Measurements from ENCODE around the gene KIF20A. TPM values are rescaled to one million over a fixed set of nuclear protein-coding genes. Genes with fewer than 3 reads are reported as not detected.

Gene KIF20A
- total RNA-seq, 1 experiment from 2014 or later = 81.9 TPM

- TF ChIP-seq ARID4B (CRISPR knock-in tag; IDR thresholded peaks at IDR 0.05; ENCODE audit: borderline replicate concordance) = no peak
- TF ChIP-seq GABPB1 (CRISPR knock-in tag; IDR thresholded peaks at IDR 0.05) = no peak
- no peak for TF ChIP-seq GTF2I (CRISPR knock-in tag; conservative IDR thresholded peaks at IDR 0.05)
- TF ChIP-seq PREB (CRISPR knock-in tag; IDR thresholded peaks at IDR 0.05; ENCODE audit: borderline replicate concordance) = no peak
- TF ChIP-seq ZBTB43 (CRISPR knock-in tag; IDR thresholded peaks at IDR 0.05) = no peak
- TF ChIP-seq ZNF219 (CRISPR knock-in tag; IDR thresholded peaks at IDR 0.05; ENCODE audit: borderline replicate concordance) = no peak
- TF ChIP-seq ZNF263 (CRISPR knock-in tag; IDR thresholded peaks at IDR 0.05; ENCODE audit: low read depth) = no peak
- no peak for TF ChIP-seq ZBTB21 (CRISPR knock-in tag; IDR thresholded peaks at IDR 0.05; ENCODE audit: borderline replicate concordance)
- TF ChIP-seq PRDM15 (CRISPR knock-in tag; IDR thresholded peaks at IDR 0.05) = no peak
- TF ChIP-seq USF2 (CRISPR knock-in tag; IDR thresholded peaks at IDR 0.05) = no peak
- TF ChIP-seq USF1 (CRISPR knock-in tag; IDR thresholded peaks at IDR 0.05) = no peak
- TF ChIP-seq ERG (CRISPR knock-in tag; IDR thresholded peaks at IDR 0.05) = no peak
- TF ChIP-seq TEAD4 (CRISPR knock-in tag; IDR thresholded peaks at IDR 0.05) = no peak
- TF ChIP-seq ZNF671 (CRISPR knock-in tag; IDR thresholded peaks at IDR 0.05) = no peak
- TF ChIP-seq HMGA2 (CRISPR knock-in tag; IDR thresholded peaks at IDR 0.05) = no peak
- no peak for TF ChIP-seq MLX (CRISPR knock-in tag; IDR thresholded peaks at IDR 0.05)
- no peak for TF ChIP-seq SMAD4 (CRISPR knock-in tag; IDR thresholded peaks at IDR 0.05)
- no peak for TF ChIP-seq TEAD1 (CRISPR knock-in tag; IDR thresholded peaks at IDR 0.05)
- no peaks in the 10 kb centered on the region for H3K27me3 Mint-ChIP-seq (ENCODE audit: low read depth)
Observed at GRCh38 chr5:138180841-138181240, 1.9 kb downstream of the KIF20A start.

More at GRCh38 chr5:138180841-138181240, 1.9 kb downstream of the KIF20A start:
- H3K36me3 Mint-ChIP-seq = peaks cover 58% of the 10 kb centered on the region
- no peaks in the 10 kb centered on the region for H3K9me3 Mint-ChIP-seq
- no peak overlapping the region for H3K4me3 Mint-ChIP-seq
- ChIA-PET CTCF (interaction anchor here (2.0 kb wide), 1 partner anchor 102 kb away, joined by 6 read pairs; no protein-coding TSS in a partner anchor), POLR2A (no interaction called here)
- H3K27ac Mint-ChIP-seq = no peak overlapping the region
- no peak for DNase-seq (ENCODE audit: low spot score)
- ATAC-seq = no peak
- peaks cover 13% of the 10 kb centered on the region for H3K4me1 Mint-ChIP-seq
